ENCODE measurements around the gene NXPH4. TPM values are rescaled to one million over a fixed set of nuclear protein-coding genes. Genes with fewer than 3 reads are reported as not detected.

NXPH4 gene
- total RNA-seq, 1 donor from 2014 or later: 1.0 TPM

GRCh38 chr12:57218030-57218853 lies 1.6 kb downstream of the NXPH4 start:
- intact Hi-C loops (cut with micrococcal nuclease): no loop called here

DNA sequence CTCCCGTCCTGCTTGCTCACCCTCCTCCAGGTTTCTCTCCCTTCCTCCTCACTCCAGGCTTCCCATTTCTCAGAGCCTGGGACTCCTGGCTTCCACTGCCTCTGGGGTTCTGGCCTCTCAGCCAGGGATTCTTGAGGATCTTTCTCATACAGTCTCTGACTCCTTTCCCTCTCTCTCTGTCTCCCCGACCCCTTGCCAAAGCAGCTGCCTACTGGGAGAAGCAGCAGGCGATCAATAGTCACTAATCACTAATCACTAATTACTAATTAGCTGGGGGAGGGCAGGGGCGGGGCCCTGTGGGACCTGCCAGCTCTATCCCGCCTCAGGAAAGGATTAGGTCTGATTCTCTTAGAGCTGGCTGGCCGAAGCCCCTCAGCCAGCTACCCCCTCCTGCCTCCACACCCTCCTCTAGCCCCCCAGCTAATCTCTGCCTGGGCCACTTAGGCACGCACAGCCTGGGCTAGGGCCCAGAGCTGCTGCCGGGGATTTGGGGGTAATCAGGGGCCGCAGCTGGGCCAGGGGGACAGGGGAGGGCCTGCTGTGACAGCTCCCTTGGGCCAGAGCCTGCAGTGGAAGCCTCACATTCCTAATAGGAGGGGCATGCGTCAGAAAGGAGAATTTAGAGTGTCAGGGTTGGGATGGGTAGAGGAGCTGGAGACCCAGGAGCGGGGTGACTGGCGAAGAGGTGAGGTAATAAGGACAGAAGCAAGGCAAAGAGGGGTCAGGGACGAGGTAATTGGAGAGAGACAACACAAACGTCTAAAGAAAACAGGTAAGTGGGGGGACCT lies 2.8 kb downstream of the NXPH4 start:
- intact Hi-C loops (cut with micrococcal nuclease): no loop called here

GRCh38 chr12:57219993-57220754 lies 3.6 kb downstream of the NXPH4 start:
- intact Hi-C loops (cut with micrococcal nuclease): no loop called here

DNA sequence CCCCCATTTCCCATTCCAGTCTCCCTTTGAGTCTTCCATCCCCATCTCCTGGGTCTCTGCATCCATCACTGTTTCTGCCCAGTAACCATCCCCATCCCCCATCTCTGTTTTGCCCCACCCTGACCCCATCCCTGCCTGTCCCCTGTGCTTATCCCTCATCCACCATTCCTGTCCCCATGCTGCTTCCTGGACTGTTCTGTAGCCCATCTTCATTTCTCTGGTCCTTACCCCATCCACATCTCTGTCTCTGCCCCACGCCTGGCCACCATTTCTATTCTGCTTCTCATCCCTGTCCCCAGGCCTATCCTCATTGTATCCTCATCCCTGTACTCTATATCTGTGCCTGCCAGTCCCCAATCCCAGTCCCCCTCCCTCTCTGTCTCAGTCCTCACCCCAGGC lies 4.2 kb downstream of the NXPH4 start:
- intact Hi-C loops (cut with micrococcal nuclease): no loop called here

DNA sequence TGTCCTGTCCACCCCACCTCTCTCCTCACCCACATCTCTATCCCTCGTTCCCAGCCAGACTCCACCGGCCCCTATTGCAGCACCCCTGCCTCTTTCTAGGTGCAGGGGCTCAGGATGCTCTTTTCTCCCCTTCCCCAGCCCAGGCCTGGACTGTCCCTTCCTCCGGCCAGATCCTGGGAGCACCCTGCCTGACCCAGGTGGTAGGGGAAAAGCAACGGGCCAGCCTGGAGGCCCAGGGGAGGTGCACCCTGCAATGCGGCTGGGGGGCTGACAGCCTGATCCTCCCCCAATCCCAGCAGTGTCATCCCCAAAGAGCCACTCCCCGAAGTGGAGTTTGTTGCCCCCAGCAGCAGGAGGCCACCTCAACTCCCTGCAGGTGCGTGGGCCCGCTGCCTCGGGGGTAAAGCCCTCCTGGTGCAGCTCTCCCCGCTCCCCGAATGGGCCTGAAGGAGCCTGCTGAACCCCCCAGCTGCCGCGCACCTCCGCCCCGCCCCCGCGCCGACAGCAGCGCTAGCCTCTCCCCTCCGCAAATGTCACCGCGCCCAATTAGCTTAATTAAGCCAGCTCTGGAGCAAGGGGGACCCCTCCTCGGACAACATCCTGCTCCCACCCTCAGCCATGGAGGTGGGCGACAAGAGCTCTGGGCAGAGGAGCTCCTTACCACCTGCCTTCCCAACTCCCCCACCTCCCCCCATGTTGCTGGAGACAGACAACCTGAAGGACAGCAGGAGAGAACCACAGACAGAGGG lies 4.7 kb downstream of the NXPH4 start:
- intact Hi-C loops (cut with micrococcal nuclease): no loop called here

DNA sequence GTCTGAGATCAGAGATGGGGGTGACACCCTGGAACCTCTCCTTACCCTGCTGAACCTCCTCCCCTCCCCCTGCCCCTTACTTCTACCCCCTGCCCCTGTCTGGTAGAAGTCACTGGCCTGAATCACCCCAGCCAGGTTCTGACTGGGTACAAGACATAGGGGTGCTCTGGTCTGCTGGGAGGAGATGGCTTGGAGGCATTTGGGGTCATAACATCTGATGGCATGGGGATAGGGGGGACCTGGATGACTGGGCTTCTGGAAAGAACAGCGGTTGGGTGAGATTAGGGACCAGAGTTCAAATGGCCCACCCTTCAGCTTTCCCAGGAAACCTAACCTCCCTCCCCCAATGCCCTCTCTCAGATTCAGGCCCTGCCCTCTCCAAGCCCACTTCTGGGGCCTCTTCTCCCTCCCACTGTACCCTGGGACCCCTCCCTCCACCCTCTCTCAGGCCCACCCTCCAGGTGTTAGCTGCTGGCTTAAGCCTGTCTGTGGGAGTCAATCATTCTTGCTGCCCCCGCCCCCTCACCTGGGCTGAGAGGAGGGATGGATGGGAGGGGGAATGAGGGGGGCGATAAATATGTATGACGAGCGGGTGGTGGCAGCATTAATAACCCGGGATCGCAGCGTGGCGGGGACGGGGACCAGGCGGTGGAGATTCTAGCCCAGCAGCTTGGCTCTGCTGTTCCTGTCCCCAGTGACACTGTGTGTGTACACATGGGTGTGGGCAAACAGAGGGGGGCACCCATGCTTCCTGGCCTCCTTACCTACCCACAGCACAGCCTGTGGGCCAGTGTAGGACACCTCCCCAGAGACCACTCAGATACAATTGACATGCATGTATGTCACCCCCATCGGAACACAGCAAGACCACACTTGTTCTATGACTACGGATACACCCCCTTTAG lies 5.9 kb downstream of the NXPH4 start:
- intact Hi-C loops (cut with micrococcal nuclease): no loop called here

DNA sequence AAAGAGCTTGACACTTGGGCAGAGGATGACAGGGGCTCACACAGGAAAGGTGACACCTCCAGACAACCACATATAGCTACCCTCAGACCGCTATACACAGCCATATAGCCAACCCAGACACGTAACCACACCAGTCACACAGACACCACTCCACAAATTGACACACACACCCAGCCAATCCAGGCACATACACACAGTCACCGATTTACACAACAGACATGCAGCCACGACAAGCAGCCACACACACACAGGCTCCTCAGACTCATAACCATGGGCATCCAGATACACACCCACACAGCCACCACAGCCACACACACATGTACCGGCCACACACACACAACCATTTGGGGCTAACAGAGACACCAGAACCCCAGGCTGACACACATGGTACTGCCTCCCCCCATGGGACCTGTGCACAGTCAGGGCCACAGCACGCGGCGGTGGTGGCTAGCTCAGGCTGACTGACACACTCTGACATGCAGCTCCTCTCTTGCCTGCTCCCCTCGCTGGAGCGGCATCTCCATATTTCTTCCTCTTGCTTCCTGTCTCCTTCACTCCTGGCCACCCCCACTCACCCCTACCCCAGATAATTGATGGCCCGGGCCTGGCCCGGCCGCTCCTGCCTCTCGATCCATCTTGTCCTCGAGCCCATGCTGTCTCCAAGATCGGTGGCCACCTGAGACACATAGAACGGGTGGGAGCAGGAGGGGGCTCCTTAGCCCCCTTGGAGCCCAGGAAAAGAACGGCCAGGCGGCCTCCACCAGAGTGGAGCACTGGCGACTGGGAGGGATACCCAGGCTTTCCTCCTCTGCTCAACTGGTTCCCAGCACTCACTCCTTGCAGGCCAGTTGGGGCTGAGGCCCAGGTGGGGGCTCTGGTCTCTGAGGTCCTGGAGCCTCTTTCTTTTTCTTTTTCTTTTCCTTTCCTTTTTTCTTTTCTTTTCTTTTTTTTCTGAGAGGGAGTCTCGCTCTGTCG lies 6.9 kb downstream of the NXPH4 start:
- intact Hi-C loops (cut with micrococcal nuclease): loop anchor here (1.0 kb wide), 1 partner anchor 8 kb away; no protein-coding TSS in a partner anchor

DNA sequence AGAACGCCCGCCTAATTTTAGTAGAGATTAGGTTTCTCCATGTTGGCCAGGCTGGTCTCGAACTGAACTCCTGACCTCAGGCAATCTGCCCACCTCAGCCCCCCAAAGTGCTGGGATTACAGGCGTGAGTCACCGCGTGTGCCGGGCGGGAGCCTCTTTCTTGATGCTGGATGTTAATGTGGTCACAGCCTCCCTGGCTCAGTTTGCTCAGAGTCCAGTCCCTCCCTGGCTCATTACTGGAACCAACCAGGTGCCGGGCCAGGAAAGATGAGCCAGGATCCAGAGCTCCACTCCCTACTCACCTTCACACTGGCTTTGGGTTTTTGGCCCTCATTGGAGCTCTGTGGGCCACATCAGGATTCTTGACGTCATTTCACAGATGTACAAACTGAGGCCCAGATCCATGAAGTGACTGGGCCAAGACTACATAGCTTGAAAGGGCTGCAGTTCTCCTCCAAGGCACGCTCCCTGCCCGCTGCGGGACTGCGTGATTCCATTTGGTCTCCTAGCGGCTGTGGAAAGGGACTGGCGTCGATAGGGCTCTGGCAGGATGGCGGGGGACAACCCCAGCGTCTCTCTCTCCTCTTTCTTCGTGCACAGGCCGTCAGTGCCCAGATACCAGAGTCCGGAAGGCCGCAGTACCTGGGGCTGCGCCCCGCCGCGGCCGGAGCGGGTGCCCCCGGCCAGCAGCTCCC lies 7.8 kb downstream of the NXPH4 start:
- intact Hi-C loops (cut with micrococcal nuclease): loop anchor here (1.0 kb wide), 1 partner anchor 9 kb away; no protein-coding TSS in a partner anchor

GRCh38 chr12:57224973-57225679 lies 8.5 kb downstream of the NXPH4 start:
- intact Hi-C loops (cut with micrococcal nuclease): loop anchor here (1.0 kb wide), 2 partner anchors 10 to 14 kb away; no protein-coding TSS in a partner anchor

DNA sequence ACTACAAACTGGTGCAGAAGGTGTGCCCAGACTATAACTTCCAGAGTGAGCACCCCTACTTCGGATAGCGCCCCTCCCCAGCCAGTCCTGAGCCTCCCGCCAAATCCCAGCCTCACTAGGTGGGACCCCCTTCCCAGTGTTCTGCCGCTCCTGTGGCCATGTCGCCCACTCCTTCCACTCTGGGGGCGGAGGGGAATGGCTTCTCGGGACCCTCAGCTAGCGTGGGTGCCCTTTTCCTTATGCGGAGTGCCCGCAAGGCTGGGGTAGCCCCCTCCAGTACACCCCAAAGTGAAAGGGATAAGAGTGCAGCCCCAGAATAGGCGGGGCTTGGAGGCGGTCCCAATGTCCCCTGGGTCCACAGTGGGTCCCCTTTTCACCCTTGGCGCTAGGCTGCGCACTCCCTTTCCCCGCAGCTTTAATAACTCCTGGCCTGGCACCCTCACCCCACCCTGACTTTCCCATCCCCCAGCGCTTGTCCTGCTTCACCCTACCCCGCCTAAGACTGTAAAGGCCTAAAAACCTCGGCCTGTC lies 9.2 kb downstream of the NXPH4 start:
- intact Hi-C loops (cut with micrococcal nuclease): loop anchor here (1.0 kb wide), 1 partner anchor 14 kb away; no protein-coding TSS in a partner anchor

DNA sequence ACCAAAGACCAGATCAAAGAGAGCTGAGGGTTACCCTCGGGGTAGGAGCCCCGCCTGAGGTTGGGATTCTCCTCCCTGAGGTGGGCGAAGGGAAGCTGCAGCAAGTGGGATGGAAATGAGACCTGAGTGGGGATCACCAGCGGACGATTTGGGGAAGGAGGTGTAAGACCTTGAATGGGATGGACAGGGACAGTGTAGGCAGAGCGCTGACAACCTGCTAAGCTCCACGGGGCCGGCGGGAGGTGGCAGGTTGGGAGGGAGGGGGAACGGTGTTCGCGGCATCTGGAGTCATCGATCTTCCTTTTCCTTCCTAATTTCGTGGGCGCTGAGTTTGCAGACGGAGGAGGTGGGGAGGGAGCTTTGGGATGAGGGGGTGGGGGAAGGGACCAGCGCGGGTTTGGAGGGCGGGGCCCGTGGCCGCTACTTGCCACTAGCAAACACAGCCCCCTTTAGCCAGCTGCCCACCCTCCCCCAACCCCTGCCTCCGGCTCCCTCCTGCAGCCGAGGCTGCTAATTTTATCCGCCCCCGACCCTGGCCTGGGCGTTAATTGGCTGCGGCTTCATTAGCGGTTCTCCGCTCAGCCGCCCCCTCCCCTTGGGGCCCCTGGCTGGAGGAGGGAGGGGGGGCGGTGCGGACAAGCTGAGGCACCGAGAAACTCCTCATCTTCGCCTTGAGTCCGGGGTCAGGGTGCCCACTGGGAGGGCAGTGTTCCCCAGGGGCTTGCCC lies 10.2 kb downstream of the NXPH4 start:
- intact Hi-C loops (cut with micrococcal nuclease): no loop called here

- intact Hi-C loops (cut with micrococcal nuclease): loop anchor here (2.0 kb wide), 1 partner anchor 13 kb away; no protein-coding TSS in a partner anchor
These were observed 10.9 kb downstream of the NXPH4 start for GRCh38 chr12:57227315-57228115.

GRCh38 chr12:57229046-57229633 lies 12.5 kb downstream of the NXPH4 start:
- intact Hi-C loops (cut with micrococcal nuclease): loop anchor here (1.0 to 2.0 kb wide), 2 partner anchors 10 to 14 kb away; no protein-coding TSS in a partner anchor

- intact Hi-C loops (cut with micrococcal nuclease): loop anchor here (1.0 to 2.0 kb wide), 2 partner anchors 9 to 15 kb away; no protein-coding TSS in a partner anchor
These were observed 13.2 kb downstream of the NXPH4 start, which contains the start of gene SHMT2 for GRCh38 chr12:57229634-57230380. SHMT2 (plus strand) TSS chr12:57229711; CDS start chr12:57229779, 68 bp downstream.
